Activated CD8-positive, alpha-beta memory T cell treated with anti-CD3 and anti-CD28 coated beads for 36 hours (primary cell): ENCODE measurements around the gene NFATC3. TPM values are rescaled to one million over a fixed set of nuclear protein-coding genes. Genes with fewer than 3 reads are reported as not detected.
"Not testable (repeated sequence)": the region's sequence is repeated elsewhere in the genome, so short reads cannot be mapped to it uniquely, and the experiment has no call there.

Experiments used
- CTCF ChIA-PET: fragments of 350-600 bp; sonication (Branson Sonifier 250); formaldehyde crosslinking; loops from one replicate; lab custom pipeline; 2021; ENCODE audit warnings: antibody characterized with exemption; lab: Charles Lee
- POLR2A ChIA-PET: fragments of 350-600 bp; sonication (Branson Sonifier 250); formaldehyde crosslinking; loops from one replicate; lab custom pipeline; 2021; ENCODE audit warnings: antibody characterized with exemption; lab: Charles Lee
- total RNA-seq, 2 experiments: library from RNA; stranded (reverse); gene quantifications; one replicate each; pipeline ENCODE4 v1.2.3, GENCODE V29; 2021

The NFATC3 gene
- total RNA-seq, 2 experiments from 2014 or later, result 93.1 to 95.4 TPM

DNA sequence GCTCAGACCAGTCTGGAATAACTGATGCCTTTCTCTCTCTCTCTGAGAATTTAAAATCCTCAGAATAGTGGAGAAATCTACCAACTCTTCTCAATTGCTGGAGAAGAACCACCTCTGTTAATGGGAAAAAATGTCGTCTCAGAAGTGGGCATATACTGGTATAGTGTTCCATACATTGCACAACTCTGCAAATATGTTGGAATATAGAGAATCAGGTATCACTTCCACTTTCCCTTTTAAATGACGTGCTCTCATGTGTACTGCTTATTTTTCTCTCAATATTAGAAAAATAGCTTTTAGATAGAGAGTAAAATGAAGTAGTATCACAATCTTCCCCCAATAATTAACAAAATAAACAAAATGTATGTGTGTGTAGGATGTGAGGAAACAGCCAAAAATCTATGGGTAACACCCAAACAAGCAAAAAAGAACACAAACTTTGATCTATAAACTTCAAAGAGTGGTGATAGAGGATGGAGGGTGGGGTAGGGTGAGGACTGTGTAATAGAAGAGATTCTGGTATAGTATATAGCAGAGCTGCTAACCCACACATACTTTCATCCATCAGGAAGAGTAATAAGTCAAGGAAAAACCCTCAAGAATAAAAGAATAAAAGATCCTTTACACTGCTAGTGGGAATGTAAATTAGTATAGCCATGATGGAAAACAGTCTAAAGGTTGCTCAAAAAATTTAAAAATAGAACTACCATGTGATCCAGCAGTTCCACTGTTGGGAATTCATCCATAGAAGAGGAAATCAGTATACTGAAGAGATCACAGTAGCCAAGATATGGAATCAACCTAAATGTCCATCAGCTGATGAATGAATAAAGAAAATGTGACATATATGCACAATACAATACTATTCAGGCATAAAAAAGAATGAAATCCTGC, 46.9 kb downstream of the NFATC3 start:
- ChIA-PET CTCF (interaction anchor here (0.5 to 1.0 kb wide), 3 partner anchors 11 to 25 kb away, joined by 3 to 4 read pairs (median 3); no protein-coding TSS in a partner anchor), POLR2A (interaction anchor here (0.6 to 0.7 kb wide), 2 partner anchors 8 to 17 kb away, joined by 5 to 7 read pairs; no protein-coding TSS in a partner anchor)

DNA sequence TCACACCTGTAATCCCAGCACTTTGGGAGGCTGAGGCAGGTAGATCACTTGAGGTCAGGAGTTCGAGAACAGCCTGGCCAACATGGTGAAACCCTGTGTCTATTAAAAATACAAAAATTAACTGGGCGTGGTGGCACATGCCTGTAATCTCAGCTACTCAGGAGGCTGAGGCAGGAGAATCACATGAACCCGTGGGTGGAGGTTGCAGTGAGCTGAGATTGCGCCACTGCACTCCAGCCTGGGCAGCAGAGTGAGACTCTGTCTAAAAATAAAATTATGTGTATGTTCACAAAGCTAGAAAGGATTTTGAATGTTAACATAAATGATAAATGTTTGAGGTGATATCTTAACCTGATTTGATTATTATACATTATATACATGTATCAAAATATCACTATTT, 47.8 kb downstream of the NFATC3 start:
- ChIA-PET POLR2A (interaction anchor here (0.7 kb wide), 1 partner anchor 9 kb away, joined by 5 read pairs; no protein-coding TSS in a partner anchor), CTCF (interaction anchor here (1.0 kb wide), 2 partner anchors 12 to 15 kb away, joined by 3 to 4 read pairs; no protein-coding TSS in a partner anchor)

DNA sequence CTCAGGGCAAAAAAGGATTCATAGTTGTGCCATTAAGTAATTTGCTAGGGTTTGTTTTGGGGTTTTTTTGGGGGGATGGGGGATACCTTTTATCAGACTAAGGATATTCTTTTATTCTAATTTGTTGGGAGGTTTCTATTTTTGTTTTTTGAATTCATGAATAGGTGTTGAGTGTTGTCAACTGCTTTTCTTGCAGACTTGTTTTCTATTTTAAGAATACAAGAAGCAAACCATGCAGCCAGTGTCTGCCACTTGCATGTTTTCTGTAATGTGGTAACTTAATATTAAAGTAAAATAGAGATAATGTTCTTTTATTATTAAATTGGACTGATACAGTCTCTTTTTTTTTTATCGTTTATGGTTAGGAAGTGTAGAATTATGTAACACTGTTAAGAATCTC, 49.5 kb downstream of the NFATC3 start:
- ChIA-PET POLR2A (no interaction called here), CTCF (no interaction called here)

DNA sequence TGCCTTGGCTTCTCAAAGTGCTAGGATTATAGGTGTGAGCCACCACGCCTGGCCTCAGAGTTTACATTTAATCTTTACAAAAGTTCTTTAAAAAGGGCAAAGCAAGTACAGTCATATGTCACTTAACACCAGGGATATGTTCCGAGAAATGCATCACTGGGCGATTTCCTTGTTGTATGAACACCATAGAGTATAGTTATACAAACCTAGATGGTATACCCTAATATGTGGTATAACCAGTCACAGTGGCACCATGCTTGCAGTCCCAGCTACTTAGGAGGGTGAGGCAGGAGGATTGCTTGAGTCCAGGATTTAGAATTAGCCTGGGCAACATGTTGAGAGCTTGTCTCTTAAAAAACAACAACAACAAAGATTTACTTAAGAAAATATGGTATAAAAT, 51.3 kb downstream of the NFATC3 start:
- ChIA-PET POLR2A (interaction anchor here (0.5 kb wide), 2 partner anchors 11 to 747 kb away, joined by 5 to 10 read pairs; no protein-coding TSS in a partner anchor), CTCF (no interaction called here)

DNA sequence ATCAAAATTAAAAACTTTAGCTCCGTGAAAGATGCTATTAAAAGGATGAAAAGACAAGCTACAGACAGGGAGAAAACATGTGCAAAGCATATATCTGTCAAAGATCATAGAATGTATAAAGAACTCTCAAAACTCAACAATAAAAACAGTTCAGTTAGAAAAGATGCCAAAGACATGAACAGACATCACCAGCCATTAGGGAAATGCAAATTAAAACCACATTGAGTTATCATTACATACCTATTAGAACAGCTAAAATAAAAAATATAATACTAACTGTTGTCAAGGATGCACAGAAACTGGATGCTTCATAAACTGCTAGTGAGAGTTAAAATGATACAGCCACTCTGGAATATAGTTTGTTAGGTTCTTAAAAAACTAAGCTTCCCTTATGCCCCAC, 58.8 kb downstream of the NFATC3 start:
- POLR2A ChIA-PET, result interaction anchor here (0.5 kb wide), 1 partner anchor 26 kb away, joined by 10 read pairs; no protein-coding TSS in a partner anchor
- CTCF ChIA-PET, result no interaction called here

DNA sequence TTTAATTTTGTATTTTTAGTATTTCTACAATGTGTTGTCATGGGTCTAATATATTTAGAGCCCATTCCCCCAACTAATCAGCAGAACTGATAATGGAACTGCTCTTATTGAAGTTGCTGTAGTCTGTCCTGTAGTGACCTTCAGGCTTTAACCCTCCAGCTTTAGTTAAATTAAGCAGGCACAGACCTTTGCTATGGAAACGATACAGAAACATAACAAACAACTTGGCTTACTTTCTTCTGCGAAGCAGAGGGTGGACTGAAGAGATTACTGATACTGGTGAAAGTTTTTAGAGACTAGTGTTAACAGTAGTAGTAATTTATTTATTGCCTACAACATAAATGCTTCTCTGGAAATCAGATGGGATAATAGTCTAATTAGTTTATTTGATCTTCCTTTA, 61.4 kb downstream of the NFATC3 start:
- POLR2A ChIA-PET, result no interaction called here

DNA sequence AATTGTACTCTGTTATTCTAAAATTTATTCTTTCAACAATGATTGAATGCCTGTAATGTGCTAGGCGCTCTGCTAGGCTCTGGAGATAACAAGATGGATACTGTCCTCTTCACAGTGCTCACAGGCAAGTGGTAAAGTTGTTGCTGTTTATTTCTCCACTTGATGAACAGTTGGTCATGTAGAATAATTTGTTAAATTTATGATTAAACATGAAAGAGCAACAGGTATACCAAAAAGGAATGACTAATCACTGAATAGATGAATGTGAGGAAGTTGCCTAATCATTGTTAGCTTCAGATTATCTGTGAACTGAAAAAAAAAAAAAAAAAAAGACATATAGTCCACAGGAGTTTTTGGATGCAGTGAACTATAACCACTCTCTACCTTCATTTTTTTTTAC, 62.3 kb downstream of the NFATC3 start:
- ChIA-PET CTCF (interaction anchor here (0.7 to 1.5 kb wide), 2 partner anchors 15 to 32 kb away, joined by 4 read pairs; no protein-coding TSS in a partner anchor), POLR2A (interaction anchor here (0.6 kb wide), 1 partner anchor 11 kb away, joined by 5 read pairs; no protein-coding TSS in a partner anchor)

More for the DNA sequence above, 61.4 kb downstream of the NFATC3 start:
- CTCF ChIA-PET, result no interaction called here

DNA sequence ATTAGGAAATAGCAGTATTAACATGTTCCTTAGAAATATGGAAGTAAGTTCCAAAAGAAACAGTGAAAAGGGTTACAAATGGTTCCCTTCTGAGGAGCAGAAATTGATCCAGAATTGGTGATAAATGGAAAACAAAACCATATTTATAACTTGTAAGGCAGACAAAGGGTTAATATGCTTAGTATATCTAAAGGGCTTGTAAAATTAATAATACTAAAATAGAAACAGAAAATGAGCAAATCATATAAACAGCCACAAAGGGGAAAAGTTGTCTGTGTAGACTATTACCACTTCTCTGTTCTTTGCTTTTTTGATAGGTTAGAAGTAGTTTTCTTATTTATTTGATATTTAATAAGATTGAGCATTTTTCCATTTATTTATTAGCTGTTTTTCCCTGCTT, 64.4 kb downstream of the NFATC3 start:
- CTCF ChIA-PET, result no interaction called here
- POLR2A ChIA-PET, result no interaction called here

DNA sequence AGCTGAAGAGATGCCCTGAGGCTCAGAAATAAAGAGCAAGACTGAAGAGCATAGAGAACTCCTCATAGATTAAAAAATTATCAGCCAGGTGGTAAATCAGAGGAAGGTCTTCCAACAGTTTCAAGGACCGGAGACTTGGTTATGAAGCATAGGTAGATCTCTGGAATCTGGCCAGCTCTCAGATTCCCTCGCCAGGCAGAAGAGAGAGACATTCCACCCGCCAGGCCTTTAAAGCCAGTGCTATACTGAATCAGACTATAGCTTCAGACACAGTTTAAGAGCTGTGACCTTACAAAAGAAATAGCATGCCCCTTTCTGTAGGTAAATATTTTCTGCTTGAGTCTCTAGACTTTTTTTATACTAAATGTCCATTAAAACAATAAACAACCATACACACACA, 70.3 kb downstream of the NFATC3 start:
- ChIA-PET CTCF (no interaction called here), POLR2A (no interaction called here)

DNA sequence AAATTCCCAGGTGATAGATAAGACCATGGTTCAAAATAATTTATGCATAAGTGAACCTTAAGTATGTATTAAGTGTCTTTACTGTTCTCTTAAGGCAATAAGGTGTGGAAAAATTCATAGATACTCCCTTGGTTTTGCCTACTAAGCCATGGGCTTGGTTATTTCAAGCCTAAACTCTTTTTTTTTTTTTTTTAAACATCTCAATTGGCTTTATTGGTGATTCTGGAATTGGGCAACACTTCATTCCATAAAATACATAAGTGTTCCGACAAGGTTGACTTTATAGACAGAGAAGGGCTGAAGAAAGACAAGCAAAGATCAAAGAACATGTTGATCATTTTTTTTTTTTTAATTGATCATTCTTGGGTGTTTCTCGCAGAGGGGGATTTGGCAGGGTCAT, 77.2 kb downstream of the NFATC3 start:
- ChIA-PET POLR2A (no interaction called here), CTCF (no interaction called here)

DNA sequence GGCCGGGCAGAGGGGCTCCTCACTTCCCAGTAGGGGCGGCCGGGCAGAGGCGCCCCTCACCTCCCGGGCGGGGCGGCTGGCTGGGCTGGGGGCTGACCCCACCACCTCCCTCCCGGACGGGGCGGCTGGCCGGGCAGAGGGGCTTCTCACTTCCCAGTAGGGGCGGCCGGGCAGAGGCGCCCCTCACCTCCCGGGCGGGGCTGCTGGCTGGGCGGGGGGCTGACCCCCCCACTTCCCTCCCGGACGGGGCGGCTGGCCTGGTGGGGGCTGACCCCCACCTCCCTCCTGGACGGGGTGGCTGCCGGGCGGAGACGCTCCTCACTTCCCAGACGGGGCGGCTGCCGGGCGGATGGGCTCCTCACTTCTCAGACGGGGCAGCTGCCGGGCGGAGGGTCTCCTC, 78.1 kb downstream of the NFATC3 start:
- POLR2A ChIA-PET, CTCF ChIA-PET: not testable (repeated sequence)

DNA sequence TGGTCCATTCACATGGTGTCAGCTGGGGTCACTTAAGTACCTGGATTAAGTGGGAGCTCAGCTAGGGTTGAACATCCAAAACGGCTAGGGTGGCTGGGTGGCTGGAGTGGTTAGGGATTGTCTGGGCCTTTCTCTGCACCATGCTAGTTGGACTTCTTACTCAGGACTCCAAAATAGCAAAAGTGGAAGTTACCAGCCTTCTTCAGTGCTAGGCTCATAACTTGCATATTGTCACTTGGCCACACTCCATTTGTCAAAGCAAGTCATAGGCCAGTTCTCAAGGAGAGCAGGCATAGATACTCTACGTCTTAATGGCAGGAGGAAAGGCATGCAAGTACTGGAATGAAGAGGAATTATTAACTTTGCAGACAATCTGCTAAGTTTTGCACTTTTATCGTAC, 81.1 kb downstream of the NFATC3 start:
- POLR2A ChIA-PET, result no interaction called here
- CTCF ChIA-PET, result no interaction called here

DNA sequence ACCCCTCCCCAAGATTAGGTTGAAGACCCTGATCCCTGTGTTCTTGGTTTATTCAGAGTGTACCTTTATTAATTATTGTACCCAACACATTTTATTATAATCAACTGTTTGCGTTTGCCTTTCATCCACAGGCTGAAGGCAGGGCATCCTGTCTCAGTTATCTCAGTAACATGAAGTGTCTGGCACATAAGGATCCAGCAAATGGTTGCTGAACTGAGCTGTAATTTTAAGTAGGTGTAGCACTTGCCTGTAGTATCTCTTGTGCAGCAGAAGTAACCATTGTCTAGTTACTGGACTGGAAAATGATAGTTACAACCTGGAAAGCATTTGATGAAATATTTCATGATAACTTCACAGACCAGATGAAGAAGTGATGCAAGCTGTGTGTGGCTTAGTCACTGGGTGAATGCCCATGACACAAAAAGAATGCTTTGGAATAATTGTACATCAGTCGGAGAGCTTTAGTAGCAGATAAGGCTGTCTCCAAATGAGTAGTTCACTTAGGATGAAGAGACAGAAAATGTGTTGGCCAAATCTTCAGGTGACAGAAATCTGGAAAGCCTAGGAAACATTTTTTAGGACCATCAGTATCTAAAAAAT, 94.1 kb downstream of the NFATC3 start:
- POLR2A ChIA-PET, result no interaction called here
- CTCF ChIA-PET, result no interaction called here

DNA sequence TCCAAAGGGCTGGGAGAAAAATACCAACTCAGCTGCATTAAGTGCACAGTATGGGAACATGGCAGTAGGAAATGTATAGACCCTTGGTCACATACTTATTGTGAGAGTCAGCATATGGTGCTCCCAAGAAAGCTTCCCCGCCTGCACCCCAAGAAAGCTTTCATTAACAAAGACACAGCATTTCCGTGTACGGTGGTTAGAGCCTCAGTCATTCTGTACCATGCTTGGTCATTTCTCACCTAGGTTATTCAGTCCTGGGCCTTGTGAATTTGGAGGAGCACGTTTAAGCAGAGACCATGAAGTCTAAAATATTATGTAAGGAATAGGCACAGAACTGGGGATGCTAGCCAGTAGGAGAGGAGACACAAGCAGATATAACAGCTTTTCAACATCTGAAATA, 94.7 kb downstream of the NFATC3 start:
- ChIA-PET CTCF (interaction anchor here (0.6 kb wide), 1 partner anchor 32 kb away, joined by 4 read pairs; no protein-coding TSS in a partner anchor), POLR2A (no interaction called here)

DNA sequence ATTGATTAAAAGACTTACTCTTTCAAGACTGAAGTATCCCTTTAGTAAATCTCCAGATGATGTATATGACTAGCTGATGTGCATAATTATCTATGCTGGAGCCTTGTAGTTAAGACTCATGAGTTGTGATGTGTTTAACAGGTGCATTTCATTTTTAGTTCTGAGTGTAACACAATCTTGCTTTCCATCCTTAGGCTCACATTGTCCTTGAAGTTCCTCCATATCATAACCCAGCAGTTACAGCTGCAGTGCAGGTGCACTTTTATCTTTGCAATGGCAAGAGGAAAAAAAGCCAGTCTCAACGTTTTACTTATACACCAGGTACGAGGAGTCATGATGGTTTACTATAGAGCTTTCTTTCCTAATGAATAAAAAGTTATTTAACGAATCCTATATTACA, 97.9 kb downstream of the NFATC3 start:
- CTCF ChIA-PET, result no interaction called here
- POLR2A ChIA-PET, result no interaction called here

DNA sequence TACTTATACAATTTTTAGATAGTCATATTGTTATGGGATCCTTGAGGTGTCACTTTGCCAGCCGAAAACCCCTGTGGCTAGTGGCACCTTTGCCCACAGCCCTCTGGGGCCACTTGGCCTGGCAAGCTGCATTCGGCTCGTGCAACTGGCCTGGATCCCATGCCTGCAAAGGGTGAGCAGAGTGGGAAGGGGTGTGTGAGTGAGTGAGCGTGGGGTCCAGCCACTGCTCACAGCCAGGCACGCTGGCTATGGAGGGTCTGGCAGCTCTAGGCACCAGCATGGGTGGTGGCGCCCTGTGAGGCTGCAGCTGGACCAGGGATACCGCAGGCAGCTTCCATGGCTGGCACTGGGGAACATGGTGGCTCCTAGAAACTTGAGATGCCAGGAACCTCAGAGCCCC, 101.7 kb downstream of the NFATC3 start:
- POLR2A ChIA-PET, result no interaction called here

DNA sequence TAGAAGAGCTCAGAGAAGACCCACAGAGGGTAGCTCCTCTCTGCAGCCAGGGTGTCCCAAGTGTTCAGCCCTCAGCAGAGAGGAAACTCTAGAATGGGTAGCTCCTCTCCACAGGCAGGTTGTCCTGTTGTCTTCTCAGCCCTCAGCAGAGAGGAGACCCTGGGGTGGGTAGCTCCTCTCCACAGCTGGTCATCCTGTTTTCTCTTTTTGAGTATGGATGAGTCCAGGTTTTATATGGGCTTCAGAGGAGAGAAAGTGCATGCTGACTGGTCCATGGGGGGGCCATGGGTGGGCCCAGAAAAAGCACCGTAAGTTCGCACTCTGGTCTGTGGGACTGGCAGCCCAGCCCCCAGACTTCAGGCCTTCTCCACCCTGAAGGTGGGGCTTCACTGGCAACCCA, 102.3 kb downstream of the NFATC3 start:
- POLR2A ChIA-PET, result no interaction called here
- CTCF ChIA-PET, result no interaction called here

More for the DNA sequence above, 101.7 kb downstream of the NFATC3 start:
- CTCF ChIA-PET, result no interaction called here

DNA sequence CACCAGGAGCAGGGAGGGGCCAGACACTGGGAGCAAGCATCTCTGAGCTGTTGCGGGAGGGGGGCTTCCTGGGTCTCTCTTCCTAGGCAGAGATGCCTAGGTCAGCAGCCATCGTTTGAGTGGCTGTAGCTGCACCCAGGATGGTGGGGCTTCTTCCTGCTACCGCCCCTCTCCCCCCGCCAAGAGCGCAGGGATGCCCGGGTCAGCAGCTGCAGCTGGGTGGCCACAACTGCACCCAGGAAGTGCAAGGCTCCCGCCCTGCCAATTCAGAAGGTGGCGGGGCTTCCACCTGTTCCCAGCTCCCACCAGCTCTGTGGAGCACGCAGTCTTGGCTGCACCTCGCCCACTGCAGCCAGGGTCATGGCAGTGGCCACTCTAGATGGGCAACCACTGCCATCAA, 103.0 kb downstream of the NFATC3 start:
- POLR2A ChIA-PET, result no interaction called here
- CTCF ChIA-PET, result no interaction called here

DNA sequence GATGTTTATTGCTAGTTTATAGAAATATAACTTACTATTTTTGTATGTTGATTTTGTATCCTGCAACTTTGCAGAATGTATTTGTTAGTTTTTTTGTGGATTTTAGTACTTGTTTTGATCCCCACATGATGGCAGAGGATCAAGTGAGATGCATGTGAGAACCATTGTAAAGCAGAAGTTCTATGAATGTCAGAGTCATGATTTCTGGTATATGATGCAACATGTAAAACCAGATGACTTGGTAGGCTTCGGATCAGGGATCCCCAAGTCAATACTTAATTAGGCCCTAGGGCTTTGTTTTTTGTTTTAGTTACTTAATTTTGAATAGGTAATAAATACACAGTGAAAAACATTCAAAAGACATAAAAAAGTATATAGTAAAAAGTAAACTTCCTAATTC, 104.9 kb downstream of the NFATC3 start:
- ChIA-PET CTCF (no interaction called here), POLR2A (interaction anchor here (0.7 kb wide), 1 partner anchor 32 kb away, joined by 3 read pairs; no protein-coding TSS in a partner anchor)
